Skeletal muscle tissue (tissue), 4 donors: Measurements from ENCODE around the gene ZSWIM1. TPM values are rescaled to one million over a fixed set of nuclear protein-coding genes. Genes with fewer than 3 reads are reported as not detected.

ENCODE experiments used
- H3K27ac ChIP-seq: one replicate; pipeline ENCODE4 v1.7.0; 2013; ENCODE audit warnings: mild to moderate bottlenecking, low read depth, low read length, inconsistent platforms
- H3K27me3 ChIP-seq, 3 donors: one replicate each; pipeline ENCODE4 v1.7.0; 2013; ENCODE audit warnings: low read length in 3 of 3; ENCODE audit not compliant: control insufficient read depth in 3 of 3, insufficient read depth in 3 of 3
- H3K36me3 ChIP-seq, 3 donors: one replicate each; pipeline ENCODE4 v1.7.0; 2013; ENCODE audit warnings: low read length in 3 of 3; ENCODE audit not compliant: control insufficient read depth in 3 of 3, insufficient read depth in 3 of 3
- H3K4me1 ChIP-seq, 3 donors: one replicate each; pipeline ENCODE4 v1.7.0; 2013; ENCODE audit warnings: low read length in 3 of 3, mild to moderate bottlenecking in 3 of 3; ENCODE audit not compliant: control insufficient read depth in 3 of 3, insufficient read depth in 3 of 3
- H3K4me3 ChIP-seq, 3 donors: one replicate each; pipeline ENCODE4 v1.7.0; 2013; ENCODE audit warnings: low read length in 3 of 3
- H3K9ac ChIP-seq, 3 donors: one replicate each; pipeline ENCODE4 v1.7.0; 2013; ENCODE audit warnings: low read length in 3 of 3, mild to moderate bottlenecking in 3 of 3, moderate library complexity in 2 of 3, low read depth in 1 of 3
- H3K9me3 ChIP-seq, 3 donors: one replicate each; pipeline ENCODE4 v1.7.0; 2013; ENCODE audit warnings: low read length in 3 of 3; ENCODE audit not compliant: control insufficient read depth in 3 of 3
- total RNA-seq: library from RNA; depleted of rRNA; stranded (reverse); fragments of >200 nt; gene quantifications from one replicate; pipeline ENCODE4 v1.2.3, GENCODE V29; 2014
- donor health status: Osteomylitis.

The ZSWIM1 gene
- total RNA-seq, 1 donor from 2014 or later: 3.1 TPM

DNA sequence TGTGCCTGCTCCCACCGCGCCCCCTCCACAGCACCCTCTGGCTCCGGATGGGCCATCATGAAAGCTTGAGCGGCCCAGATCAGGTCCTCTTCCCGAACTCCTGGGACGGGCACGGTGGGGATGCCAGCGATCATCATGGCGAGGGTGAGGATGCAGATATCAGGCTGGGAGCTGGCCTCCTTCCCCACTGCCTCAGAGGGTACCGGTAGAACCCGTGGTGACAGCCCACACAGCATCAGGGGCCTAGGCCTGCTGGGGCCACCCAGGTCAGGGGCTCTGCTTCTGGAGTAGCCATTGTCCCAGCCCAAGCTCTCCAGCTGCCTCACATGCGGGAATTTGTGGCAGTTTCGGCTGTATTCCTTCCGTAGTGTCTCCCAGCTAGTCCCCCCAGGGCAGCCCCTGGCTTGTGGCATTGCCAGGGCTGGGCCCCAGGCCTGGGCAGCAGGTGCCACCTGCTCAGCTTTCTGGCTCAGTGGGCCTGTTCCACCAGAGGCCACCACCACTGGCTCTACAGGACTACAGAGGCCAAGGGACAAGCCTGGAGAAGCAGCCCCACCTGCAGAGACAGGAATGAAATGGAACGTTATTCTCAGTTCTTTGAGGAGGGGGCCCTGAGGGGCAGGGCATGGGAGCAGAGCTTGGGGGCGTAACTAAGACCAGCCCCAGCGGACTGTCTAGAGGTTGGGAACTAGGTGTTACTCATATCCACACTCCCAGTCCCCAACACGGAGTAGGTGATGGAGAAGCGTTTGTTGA lies 5.7 kb downstream of the ZSWIM1 start:
- H3K27ac ChIP-seq: no peak overlapping the region
- no peaks in the 10 kb centered on the region for H3K9me3 ChIP-seq
- H3K9ac ChIP-seq: no peak overlapping the region
- peaks cover 27 to 39% (median 35%) of the 10 kb centered on the region in 3 donors for H3K36me3 ChIP-seq
- H3K27me3 ChIP-seq: no peaks in the 10 kb centered on the region
- peaks cover 36 to 56% (median 43%) of the 10 kb centered on the region in 3 donors for H3K4me1 ChIP-seq
- H3K4me3 ChIP-seq: no peak overlapping the region

DNA sequence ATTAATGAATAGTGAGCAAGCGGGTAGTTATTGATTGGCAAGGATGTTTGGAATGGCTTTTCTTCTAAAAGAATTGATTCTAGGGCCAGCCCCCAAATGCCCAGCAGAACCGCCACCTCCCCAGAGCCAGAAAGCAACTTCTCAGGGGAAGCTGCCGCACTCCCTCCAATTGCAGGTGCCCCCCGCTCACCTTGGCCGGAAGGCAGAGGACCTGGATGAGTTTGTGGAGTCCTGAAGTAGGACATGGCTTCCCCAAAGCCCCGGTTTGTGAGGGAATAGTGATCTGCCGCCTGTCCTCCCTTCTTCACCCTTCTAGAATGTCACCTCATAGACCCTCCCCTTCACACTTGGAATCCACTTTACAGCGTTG lies 6.3 kb downstream of the ZSWIM1 start, which contains the start of gene SPATA25:
Gene SPATA25, minus strand, starts transcription at position 277 of the 370 bp plus-strand sequence. Its CDS starts 32 bp downstream, at position 245.
- peaks cover 27 to 39% (median 38%) of the 10 kb centered on the region in 3 donors for H3K36me3 ChIP-seq
- H3K9me3 ChIP-seq: no peaks in the 10 kb centered on the region
- peaks cover 38 to 61% (median 48%) of the 10 kb centered on the region in 3 donors for H3K4me1 ChIP-seq
- H3K27ac ChIP-seq: no peak within 1 kb of the TSS
- H3K4me3 ChIP-seq: no peak within 1 kb of the TSS
- no peaks in the 10 kb centered on the region for H3K27me3 ChIP-seq
- peak within 1 kb of the TSS in 2 of 3 donors; percentile 13 to 60 for H3K9ac ChIP-seq

DNA sequence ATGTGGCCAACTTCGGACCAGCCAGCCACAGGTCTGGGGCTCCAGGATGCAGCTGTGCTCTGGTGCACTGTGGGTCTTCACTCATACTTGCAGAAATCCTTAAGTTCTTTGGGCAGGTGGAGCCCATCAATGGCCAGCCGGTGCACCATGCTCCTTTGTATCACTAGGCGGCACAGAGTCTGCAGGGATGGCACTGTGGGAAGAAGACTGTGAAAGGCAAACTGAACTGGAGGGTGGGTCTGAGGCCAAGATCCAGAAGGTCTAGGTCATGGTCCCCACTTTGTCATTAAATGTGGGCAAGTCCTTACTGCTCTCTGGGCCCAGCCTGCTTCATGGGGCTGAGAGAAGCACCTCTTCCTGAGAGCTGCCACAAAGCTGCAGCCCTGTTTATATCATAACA lies 7.7 kb downstream of the ZSWIM1 start:
- Histone ChIP-seq H3K9ac (peak overlapping the region in 2 of 3 donors; percentile 13 to 60), H3K27me3 (no peaks in the 10 kb centered on the region), H3K27ac (no peak overlapping the region), H3K36me3 (peaks cover 27 to 38% (median 33%) of the 10 kb centered on the region in 3 donors), H3K4me1 (peaks cover 40 to 60% (median 47%) of the 10 kb centered on the region in 3 donors), H3K9me3 (no peaks in the 10 kb centered on the region), H3K4me3 (peak overlapping the region in 2 of 3 donors; percentile 4 to 45)

DNA sequence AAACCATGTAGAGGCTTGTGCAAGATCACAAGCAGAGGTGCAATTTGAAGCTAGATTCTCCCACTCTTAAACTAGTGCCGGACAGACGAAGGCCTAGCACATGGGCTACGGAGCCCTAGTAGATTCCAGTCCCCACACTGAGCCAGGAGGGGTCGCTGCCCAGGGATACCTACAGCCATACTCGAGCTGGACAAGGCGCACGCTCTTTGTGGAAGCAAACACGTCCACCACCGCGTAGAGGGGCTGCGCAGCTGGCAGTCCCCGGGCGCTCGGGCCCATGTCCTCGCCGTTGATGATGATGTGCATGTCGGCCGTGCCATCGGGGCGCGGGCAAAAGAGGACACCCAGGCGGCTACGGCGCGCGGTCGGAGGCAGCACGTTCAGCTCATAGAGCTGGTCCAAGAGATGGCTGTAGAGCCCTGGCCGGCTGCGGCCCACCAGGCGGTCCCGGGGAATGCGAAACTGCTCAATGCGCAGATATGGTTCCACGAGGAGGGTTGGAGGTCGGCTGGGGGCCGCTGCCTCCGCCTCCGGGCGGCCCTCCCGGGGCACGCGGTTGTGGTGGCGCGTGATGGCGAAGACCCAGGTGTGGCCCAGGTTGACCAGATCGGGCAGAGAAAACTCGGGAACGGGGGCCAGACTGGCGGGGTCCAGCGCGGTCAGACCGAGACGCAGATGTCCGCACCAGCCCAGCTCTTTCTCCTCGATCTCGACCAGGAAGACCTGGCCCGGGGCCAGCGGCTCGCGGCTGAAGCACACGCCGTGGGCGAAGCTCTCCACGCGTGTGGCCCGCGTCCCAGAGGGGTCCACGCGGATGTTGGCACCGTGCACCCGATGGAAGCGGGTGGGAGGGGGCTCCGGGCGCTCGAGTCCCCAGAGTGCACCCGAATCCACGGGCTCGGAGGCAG lies 9.3 kb downstream of the ZSWIM1 start:
- peak overlapping the region; percentile 87 for H3K27ac ChIP-seq
- H3K36me3 ChIP-seq: peaks cover 40 to 49% (median 45%) of the 10 kb centered on the region in 3 donors
- H3K27me3 ChIP-seq: no peaks in the 10 kb centered on the region
- peak overlapping the region; percentile 75 to 92 (median 90) for H3K4me3 ChIP-seq
- H3K9me3 ChIP-seq: no peaks in the 10 kb centered on the region
- peaks cover 36 to 51% (median 46%) of the 10 kb centered on the region in 3 donors for H3K4me1 ChIP-seq
- H3K9ac ChIP-seq: peak overlapping the region; percentile 86 to 94 (median 89)

DNA sequence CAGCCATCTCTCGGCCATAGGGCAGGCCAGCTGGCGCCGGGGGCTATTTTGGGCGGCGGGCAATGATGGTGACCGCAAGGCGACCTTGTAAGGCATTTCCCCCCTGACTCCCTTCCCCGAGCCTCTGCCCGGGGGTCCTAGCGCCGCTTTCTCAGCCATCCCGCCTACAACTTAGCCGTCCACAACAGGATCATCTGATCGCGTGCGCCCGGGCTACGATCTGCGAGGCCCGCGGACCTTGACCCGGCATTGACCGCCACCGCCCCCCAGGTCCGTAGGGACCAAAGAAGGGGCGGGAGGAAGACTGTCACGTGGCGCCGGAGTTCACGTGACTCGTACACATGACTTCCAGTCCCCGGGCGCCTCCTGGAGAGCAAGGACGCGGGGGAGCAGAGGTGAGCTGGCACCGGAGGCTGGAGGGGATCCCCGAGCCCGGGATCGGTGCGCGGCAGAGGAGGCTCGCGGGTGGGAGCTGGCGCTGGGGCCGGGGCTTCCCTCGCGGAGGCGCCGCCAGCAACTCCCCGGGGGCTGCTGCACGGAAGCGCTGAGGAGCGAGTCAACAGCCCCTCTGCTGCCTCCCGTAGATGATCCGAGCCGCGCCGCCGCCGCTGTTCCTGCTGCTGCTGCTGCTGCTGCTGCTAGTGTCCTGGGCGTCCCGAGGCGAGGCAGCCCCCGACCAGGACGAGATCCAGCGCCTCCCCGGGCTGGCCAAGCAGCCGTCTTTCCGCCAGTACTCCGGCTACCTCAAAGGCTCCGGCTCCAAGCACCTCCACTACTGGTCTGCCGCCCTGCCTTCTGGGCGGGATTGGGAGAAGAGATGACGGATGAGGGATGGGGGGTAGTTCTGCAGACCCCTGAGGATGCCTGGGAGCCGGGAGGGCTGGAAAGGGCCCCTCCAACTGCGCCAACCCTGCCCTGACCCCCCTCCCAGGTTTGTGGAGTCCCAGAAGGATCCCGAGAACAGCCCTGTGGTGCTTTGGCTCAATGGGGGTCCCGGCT lies 10.3 kb downstream of the ZSWIM1 start, which contains the start of the genes CTSA and NEURL2:
Gene CTSA, plus strand, starts transcription at position 351 of the 999 bp plus-strand sequence. Its CDS starts 234 bp downstream, at position 585.
Gene NEURL2, minus strand, starts transcription at position 224 of the 999 bp plus-strand sequence. Its CDS starts 217 bp downstream, at position 7.
- Histone ChIP-seq H3K4me3 (peak within 1 kb of the TSS; percentile 75 to 92 (median 90)), H3K27me3 (no peaks in the 10 kb centered on the region), H3K9me3 (no peaks in the 10 kb centered on the region), H3K27ac (peak within 1 kb of the TSS; percentile 87), H3K36me3 (peaks cover 43 to 55% (median 49%) of the 10 kb centered on the region in 3 donors), H3K4me1 (peaks cover 36 to 51% (median 46%) of the 10 kb centered on the region in 3 donors), H3K9ac (peak within 1 kb of the TSS; percentile 86 to 94 (median 89))

DNA sequence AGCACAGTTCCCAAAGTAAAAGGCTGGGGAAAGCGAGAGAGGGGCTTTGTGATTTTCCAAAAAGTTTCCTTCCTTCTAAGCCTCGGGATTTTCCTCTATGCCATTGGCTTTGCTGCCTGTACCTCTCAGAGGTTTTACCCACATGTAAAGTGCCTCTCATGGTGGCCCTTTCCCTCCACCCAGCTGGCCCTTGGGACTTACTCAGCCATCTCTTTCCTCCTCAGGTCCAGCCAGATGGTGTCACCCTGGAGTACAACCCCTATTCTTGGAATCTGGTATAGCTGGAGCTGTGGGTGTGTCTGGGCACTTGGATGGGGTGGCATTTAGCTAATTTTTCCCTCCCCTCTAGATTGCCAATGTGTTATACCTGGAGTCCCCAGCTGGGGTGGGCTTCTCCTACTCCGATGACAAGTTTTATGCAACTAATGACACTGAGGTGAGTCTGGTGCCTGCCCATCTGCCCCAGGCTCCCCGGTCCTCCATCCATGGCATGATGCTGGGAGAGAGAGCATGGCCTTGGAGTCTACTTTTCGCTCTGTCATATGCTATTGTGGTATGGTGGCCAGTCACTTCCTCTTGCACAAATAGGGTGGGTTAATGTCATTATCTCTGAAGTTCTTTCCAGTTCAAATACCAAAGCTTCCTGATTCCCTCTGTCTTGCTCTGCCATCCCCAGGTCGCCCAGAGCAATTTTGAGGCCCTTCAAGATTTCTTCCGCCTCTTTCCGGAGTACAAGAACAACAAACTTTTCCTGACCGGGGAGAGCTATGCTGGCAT lies 11.2 kb downstream of the ZSWIM1 start:
- no peaks in the 10 kb centered on the region for H3K9me3 ChIP-seq
- H3K9ac ChIP-seq: peak overlapping the region; percentile 86 to 94 (median 89)
- peak overlapping the region; percentile 75 to 92 (median 90) for H3K4me3 ChIP-seq
- H3K27me3 ChIP-seq: no peaks in the 10 kb centered on the region
- H3K36me3 ChIP-seq: peaks cover 47 to 55% (median 51%) of the 10 kb centered on the region in 3 donors
- peaks cover 36 to 46% (median 42%) of the 10 kb centered on the region in 3 donors for H3K4me1 ChIP-seq
- H3K27ac ChIP-seq: peak overlapping the region; percentile 87

DNA sequence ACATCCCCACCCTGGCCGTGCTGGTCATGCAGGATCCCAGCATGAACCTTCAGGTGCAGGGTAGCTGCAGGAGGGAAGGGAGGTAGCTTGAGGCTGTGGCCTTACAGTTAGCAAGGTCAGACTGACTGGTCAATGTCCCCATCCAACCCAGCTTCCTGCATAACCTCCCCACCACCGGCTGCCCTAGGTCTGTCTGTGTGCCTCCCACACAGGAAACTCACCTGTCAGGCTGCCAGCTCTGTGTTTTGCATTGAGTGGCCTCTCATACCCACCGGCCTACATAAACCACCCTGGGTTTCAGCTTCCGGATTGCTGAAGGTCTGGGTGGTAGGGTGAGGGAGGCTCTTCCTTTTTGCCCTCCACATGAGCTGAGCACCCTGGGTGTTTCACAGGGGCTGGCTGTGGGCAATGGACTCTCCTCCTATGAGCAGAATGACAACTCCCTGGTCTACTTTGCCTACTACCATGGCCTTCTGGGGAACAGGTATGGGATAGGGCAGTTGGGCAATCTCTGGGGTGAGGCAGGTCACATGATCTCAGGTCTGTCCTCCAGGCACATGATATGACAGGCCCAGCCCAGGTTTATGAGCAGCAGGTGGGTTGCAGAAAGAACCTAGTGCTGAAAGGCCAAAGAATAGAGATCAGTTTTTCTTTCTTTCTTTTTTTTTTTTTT lies 11.9 kb downstream of the ZSWIM1 start:
- peaks cover 51 to 55% (median 51%) of the 10 kb centered on the region in 3 donors for H3K36me3 ChIP-seq
- H3K9ac ChIP-seq: no peak overlapping the region
- H3K27ac ChIP-seq: no peak overlapping the region

DNA sequence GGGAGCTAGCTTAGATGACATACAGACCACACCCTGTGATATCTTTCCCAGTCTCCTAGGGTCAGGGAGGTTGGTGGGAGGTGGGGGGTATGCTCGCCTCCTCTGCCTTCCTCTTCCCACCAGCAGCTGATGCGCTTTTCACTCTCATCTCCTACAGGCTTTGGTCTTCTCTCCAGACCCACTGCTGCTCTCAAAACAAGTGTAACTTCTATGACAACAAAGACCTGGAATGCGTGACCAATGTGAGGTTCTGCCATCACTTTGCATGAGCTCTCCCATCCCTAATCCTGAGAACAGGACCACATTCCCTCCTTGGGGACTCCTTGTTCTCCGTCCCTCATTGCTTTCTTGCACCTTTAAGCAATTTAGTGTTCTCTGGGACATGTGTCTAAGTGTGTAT lies 12.8 kb downstream of the ZSWIM1 start:
- Histone ChIP-seq H3K27ac (no peak overlapping the region), H3K9ac (no peak overlapping the region), H3K4me3 (no peak overlapping the region), H3K9me3 (no peaks in the 10 kb centered on the region), H3K36me3 (peaks cover 52 to 57% (median 54%) of the 10 kb centered on the region in 3 donors), H3K27me3 (no peaks in the 10 kb centered on the region), H3K4me1 (peaks cover 31 to 40% (median 34%) of the 10 kb centered on the region in 3 donors)

More for the DNA sequence above, 11.9 kb downstream of the ZSWIM1 start:
- Histone ChIP-seq H3K4me3 (no peak overlapping the region), H3K4me1 (peaks cover 36 to 46% (median 38%) of the 10 kb centered on the region in 3 donors), H3K9me3 (no peaks in the 10 kb centered on the region), H3K27me3 (no peaks in the 10 kb centered on the region)
